ENCODE data around the gene RPS6KA2.
"Not testable (repeated sequence)": the region's sequence is repeated elsewhere in the genome, so short reads cannot be mapped to it uniquely, and the experiment has no call there.

Gene RPS6KA2

DNA sequence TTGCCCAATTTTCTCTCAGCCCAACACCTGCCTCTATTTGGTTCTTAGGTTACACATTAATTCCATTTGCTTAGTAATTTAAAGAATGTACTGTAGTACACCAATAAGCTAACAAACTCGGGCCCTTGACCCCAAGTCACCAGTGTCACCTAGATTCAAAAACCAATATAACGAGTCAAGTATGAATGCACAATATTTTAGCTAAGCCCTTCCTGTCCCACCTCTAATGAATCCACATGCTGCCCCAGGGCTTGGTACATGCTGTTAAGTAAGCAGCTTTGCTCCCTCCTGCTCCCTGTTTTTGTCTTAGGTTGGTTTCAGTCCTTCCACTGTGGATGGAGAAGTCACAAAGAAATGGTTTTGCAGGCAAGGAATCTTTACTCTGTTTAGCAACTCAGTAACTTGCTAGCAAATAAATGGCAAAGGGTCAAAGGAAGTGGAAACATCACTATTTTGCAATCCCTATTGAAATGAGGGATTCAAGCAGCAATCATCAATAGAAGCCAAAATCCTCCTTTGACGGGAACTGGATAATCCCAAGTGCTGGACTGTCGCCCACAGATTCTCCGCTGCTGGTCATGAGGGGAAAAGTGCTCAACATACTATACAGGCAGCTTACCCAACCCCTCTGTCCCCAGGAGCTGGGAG lies 239.3 kb downstream of the RPS6KA2 start:
- peak overlapping the region in 1 of 3 experiments; percentile 29 for H3K4me3 Mint-ChIP-seq
- H3K9me3 Mint-ChIP-seq = no peaks in the 10 kb centered on the region
- H3K36me3 Mint-ChIP-seq (ENCODE audit: low read depth) = no peaks in the 10 kb centered on the region
- TF ChIP-seq, protein P1, sequence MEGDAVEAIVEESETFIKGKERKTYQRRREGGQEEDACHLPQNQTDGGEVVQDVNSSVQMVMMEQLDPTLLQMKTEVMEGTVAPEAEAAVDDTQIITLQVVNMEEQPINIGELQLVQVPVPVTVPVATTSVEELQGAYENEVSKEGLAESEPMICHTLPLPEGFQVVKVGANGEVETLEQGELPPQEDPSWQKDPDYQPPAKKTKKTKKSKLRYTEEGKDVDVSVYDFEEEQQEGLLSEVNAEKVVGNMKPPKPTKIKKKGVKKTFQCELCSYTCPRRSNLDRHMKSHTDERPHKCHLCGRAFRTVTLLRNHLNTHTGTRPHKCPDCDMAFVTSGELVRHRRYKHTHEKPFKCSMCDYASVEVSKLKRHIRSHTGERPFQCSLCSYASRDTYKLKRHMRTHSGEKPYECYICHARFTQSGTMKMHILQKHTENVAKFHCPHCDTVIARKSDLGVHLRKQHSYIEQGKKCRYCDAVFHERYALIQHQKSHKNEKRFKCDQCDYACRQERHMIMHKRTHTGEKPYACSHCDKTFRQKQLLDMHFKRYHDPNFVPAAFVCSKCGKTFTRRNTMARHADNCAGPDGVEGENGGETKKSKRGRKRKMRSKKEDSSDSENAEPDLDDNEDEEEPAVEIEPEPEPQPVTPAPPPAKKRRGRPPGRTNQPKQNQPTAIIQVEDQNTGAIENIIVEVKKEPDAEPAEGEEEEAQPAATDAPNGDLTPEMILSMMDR (IDR thresholded peaks at IDR 0.05; ENCODE audit: unreplicated experiment in 3 of 3) = no peak
- H3K4me1 Mint-ChIP-seq = peaks cover 6% of the 10 kb centered on the region
- H3K27ac Mint-ChIP-seq = peak overlapping the region in 2 of 3 experiments; percentile 29 to 85
- no peaks in the 10 kb centered on the region for H3K27me3 Mint-ChIP-seq (ENCODE audit: low read depth)

DNA sequence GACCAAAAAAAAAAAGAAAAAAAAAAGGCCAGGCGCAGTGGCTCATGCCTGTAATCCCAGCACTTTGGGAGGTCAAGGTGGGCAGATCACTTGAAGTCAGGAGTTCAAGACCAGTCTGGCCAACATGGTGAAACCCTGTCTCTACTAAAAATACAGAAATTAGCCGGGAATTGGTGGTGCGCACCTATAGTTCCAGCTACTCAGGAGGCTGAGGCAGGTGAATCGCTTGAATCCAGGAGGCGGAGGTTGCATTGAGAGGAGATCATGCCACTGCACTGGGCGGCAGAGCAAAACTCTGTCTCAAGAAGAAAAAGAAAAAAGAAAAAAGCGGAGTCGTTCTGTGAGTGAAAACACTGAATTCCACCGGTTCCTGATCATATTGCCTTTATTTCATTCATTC lies 240.0 kb downstream of the RPS6KA2 start:
- H3K4me1 Mint-ChIP-seq; H3K27me3 Mint-ChIP-seq (ENCODE audit: low read depth); H3K36me3 Mint-ChIP-seq (ENCODE audit: low read depth); H3K9me3 Mint-ChIP-seq; H3K4me3 Mint-ChIP-seq: not testable (repeated sequence)
- H3K27ac Mint-ChIP-seq = peak overlapping the region in 1 of 3 experiments; percentile 85

DNA sequence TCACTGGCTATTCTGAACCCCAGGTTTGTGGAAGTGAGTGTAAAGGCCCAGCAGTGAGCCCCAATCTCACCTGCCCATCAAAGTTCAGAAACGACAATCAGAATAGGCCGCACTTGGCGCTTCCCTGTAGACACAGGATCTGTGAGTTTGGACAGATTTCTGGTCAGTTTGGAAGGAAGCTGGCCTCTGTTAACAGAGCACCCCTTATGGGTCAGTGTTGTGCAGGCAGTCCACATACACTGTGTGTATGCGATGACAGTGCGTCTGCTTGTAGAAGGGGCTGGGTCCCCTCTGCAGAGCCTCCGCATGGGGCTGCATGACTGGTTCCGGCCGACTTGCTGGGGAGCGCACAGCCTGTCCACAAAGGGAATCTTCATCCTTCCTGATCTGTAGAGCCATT lies 240.9 kb downstream of the RPS6KA2 start:
- Mint-ChIP-seq H3K4me1 (peaks cover 11% of the 10 kb centered on the region), H3K4me3 (no peak overlapping the region), H3K9me3 (no peaks in the 10 kb centered on the region), H3K27ac (peak overlapping the region in 1 of 3 experiments; percentile 85), H3K36me3 (ENCODE audit: low read depth) (no peaks in the 10 kb centered on the region), H3K27me3 (ENCODE audit: low read depth) (no peaks in the 10 kb centered on the region)
- TF ChIP-seq, protein P1 (IDR thresholded peaks at IDR 0.05; ENCODE audit: unreplicated experiment in 3 of 3) = no peak

DNA sequence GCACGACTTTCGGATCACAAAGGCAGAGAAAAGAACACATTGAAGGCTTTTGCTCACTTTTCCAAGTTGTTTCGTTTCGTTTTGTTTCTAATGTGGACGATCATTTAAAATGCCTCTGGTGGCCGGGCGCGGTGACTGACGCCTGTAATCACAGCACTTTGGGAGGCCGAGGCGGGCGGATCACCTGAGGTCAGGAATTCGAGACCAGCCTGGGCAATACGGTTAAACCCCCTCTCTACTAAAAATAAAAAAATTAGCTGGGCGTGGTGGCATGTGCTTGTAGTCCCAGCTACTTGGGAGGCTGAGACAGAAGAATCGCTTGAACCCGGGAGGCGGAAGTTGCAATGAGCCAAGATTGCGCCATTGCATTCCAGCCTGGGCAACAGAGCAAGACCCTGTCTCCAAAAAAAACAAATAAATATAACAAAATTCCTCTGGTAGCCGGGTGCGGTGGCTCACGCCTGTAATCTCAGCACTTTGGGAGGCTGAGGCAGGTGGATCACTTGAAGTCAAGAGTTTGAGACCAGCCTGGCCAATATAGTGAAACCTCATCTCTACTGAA lies 243.2 kb downstream of the RPS6KA2 start:
- TF ChIP-seq, protein P1 (IDR thresholded peaks at IDR 0.05; ENCODE audit: unreplicated experiment in 3 of 3) = peak; percentile 22 to 41 (median 25)
- Mint-ChIP-seq H3K4me3 (peak overlapping the region; percentile 85 to 94 (median 91)), H3K4me1 (peaks cover 12% of the 10 kb centered on the region), H3K27ac (peak overlapping the region; percentile 88 to 98 (median 95))
- H3K9me3 Mint-ChIP-seq; H3K36me3 Mint-ChIP-seq (ENCODE audit: low read depth); H3K27me3 Mint-ChIP-seq (ENCODE audit: low read depth): not testable (repeated sequence)

DNA sequence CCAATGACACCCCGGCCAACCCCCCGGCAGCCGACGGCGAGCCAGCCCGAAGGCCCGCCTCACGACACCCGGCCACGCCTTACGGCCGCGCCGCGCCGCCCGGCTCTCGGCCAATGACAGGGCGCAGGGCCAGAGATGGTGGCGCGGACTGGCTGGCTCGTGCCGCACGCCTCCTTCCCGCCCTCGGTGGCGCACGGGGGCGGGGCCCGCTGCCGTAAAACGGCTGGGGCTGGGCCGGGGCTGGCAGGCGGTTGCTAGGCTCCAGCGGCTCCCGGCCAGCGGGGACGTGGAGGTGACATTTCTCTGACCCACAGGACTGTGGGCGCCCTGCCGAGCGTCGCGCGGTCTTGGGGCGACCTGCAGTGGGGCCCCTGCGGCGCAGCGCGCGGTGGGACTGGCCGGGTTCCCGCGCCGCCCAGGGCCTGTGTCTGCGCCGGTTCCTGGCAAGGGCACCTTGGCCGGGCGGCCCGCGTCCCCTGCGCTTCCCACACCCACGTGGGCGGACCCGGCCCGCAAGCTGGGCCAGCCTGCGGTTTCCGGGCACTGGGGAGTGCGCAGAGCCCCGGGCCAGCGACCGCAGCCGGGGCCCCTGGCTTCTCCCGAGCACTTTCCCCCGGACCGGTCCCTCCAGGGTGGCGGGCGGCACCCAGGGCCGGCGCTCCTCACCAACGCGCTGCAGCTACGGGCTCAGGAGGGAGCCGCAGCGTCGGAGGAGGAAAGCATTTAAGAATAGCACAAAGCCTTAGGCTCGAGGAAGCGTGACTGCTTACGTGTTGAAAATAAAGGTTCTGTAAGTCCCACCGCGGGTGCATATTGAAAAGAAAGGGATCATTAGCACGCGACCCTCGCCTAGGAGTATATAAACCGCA lies 243.9 kb downstream of the RPS6KA2 start, which contains the start of gene MPC1:
TSS of gene MPC1 (minus strand) at position 8 of the 869 bp plus-strand sequence. CDS start 64 bp downstream, outside the sequence.
- Mint-ChIP-seq H3K4me3 (peak within 1 kb of the TSS; percentile 92 to 97 (median 94)), H3K36me3 (ENCODE audit: low read depth) (no peaks in the 10 kb centered on the region), H3K27me3 (ENCODE audit: low read depth) (no peaks in the 10 kb centered on the region), H3K4me1 (peaks cover 16% of the 10 kb centered on the region), H3K9me3 (no peaks in the 10 kb centered on the region), H3K27ac (peak within 1 kb of the TSS; percentile 88 to 98 (median 95))
- TF ChIP-seq, protein P1 (IDR thresholded peaks at IDR 0.05; ENCODE audit: unreplicated experiment in 3 of 3) = no peak

DNA sequence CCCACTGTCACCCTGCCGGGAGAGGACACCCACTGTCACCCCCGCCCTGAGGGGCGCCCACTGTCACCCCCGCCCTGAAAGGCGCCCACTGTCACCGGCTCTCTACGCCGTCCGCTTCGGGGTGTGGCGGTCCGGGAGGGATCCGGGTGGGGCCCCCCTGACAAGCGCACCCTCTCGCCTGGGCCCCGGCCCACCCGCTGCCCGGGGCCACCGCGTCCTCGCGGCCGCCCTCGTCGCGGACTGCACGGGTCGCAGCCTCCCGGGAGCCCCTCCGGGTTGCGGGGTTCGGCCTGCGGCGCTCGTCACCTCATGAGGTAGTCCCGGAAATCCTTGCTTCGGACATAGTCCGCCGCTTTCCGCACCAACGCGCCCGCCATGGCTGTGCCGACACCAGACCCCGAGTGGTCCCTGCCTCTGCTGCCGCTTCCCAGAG lies 244.5 kb downstream of the RPS6KA2 start:
- no peak overlapping the region for H3K27ac Mint-ChIP-seq
- TF ChIP-seq, protein P1 (IDR thresholded peaks at IDR 0.05; ENCODE audit: unreplicated experiment in 3 of 3) = no peak
- H3K9me3 Mint-ChIP-seq = no peaks in the 10 kb centered on the region
- H3K27me3 Mint-ChIP-seq (ENCODE audit: low read depth) = no peaks in the 10 kb centered on the region
- no peaks in the 10 kb centered on the region for H3K36me3 Mint-ChIP-seq (ENCODE audit: low read depth)
- peak overlapping the region; percentile 92 to 97 (median 94) for H3K4me3 Mint-ChIP-seq
- H3K4me1 Mint-ChIP-seq = peaks cover 11% of the 10 kb centered on the region
